K562 (cell line): Measurements from ENCODE around the gene GHITM. TPM values are rescaled to one million over a fixed set of nuclear protein-coding genes. Genes with fewer than 3 reads are reported as not detected.

Experiments used
- CHD4 ChIP-seq: fragments of 200-600 bp; sonication (generic); IDR thresholded peaks from 3 replicates; pipeline ENCODE4 v1.6.1; 2012; ENCODE audit warnings: low read depth, mild to moderate bottlenecking, mixed read lengths, low read length, inconsistent platforms; ENCODE audit not compliant: insufficient read depth, insufficient replicate concordance, poor library complexity, severe bottlenecking
- ELF1 ChIP-seq: fragments of 200-800 bp; sonication (Bioruptor generic); IDR thresholded peaks from 2 replicates; pipeline ENCODE4 v1.6.1; 2016; ENCODE audit warnings: missing genetic modification characterization, missing compliant biosample characterization
- KLF6 ChIP-seq: fragments of 250-450 bp; sonication (Bioruptor Pico); IDR thresholded peaks from 2 replicates; pipeline ENCODE4 v1.4.0; 2020; ENCODE audit warnings: mild to moderate bottlenecking, moderate library complexity, borderline replicate concordance
- NCOA2 ChIP-seq, 2 experiments: fragments of 450-650 bp; IDR thresholded peaks; 2 replicates each; pipeline ENCODE4 v1.6.1; 2018; ENCODE audit warnings: mild to moderate bottlenecking in 2 of 2, moderate library complexity in 1 of 2; ENCODE audit not compliant: partially characterized antibody in 2 of 2
- NCOA6 ChIP-seq: fragments of 450-650 bp; IDR thresholded peaks from 2 replicates; pipeline ENCODE4 v1.6.1; 2017; ENCODE audit warnings: mild to moderate bottlenecking
- PHB2 ChIP-seq: fragments of 450-650 bp; IDR thresholded peaks from 2 replicates; pipeline ENCODE4 v1.6.1; 2017; ENCODE audit warnings: low read depth
- POLR2A ChIP-seq: fragments of 450-650 bp; conservative IDR thresholded peaks from 2 replicates; pipeline ENCODE4 v1.6.1; 2016
- POLR2AphosphoS5 ChIP-seq: IDR thresholded peaks from 2 replicates; pipeline ENCODE4 v1.6.1; 2011; ENCODE audit warnings: mild to moderate bottlenecking, low read depth, low read length, moderate library complexity; ENCODE audit not compliant: control insufficient read depth, insufficient read depth
- TAF9B ChIP-seq: fragments of 450-650 bp; IDR thresholded peaks from 2 replicates; pipeline ENCODE4 v1.6.1; 2018; ENCODE audit warnings: mild to moderate bottlenecking; ENCODE audit not compliant: partially characterized antibody
- ZNF395 ChIP-seq: fragments of 200-800 bp; sonication (Bioruptor generic); IDR thresholded peaks from 2 replicates; pipeline ENCODE4 v1.6.1; 2017; ENCODE audit warnings: missing genetic modification characterization, missing compliant biosample characterization
- polyA plus RNA-seq, 8 experiments: library from polyadenylated mRNA; depleted of rRNA in 4 of 8; stranded (reverse) in 5 of 8; unstranded in 3 of 8; fragments of >200 nt; fragmentation: Nextera tagmentation in 2 of 8; fragmentation: Illumina TruSeq in 1 of 8; extraction: Ambion mirVana in 2 of 8; extraction: Trizol in 1 of 8; gene quantifications; 2 replicates each; pipeline versions ENCODE4 v1.2.1 to v1.2.3, GENCODE V29; 2011 to 2014; ENCODE audit warnings: inconsistent platforms in 1 of 8, missing spikeins in 1 of 8
- total RNA-seq, 7 experiments: library from RNA; depleted of rRNA in 6 of 7; stranded (reverse); fragments of >200 nt in 6 of 7; fragmentation: Illumina TruSeq in 2 of 7; extraction: Trizol in 2 of 7; gene quantifications; 2 replicates each; pipeline versions ENCODE4 v1.2.1 to v1.2.3, GENCODE V29; 2011 to 2021; ENCODE audit warnings: low replicate concordance in 1 of 7
- TF ChIP-seq, protein P1 (sequence below): fragments of 200-600 bp; sonication (generic); IDR thresholded peaks from one replicate; pipeline ENCODE4 v1.6.1; 2012; ENCODE audit warnings: mild to moderate bottlenecking, low read depth, low read length, inconsistent platforms
- TF ChIP-seq, protein P2 (sequence below): fragments of 450-650 bp; formaldehyde crosslinking; conservative IDR thresholded peaks from 2 replicates; pipeline ENCODE4 v1.4.0; 2022; ENCODE audit warnings: mild to moderate bottlenecking, missing genetic modification characterization
- TF ChIP-seq, protein P3 (sequence below): fragments of 450-650 bp; IDR thresholded peaks from 2 replicates; pipeline ENCODE4 v1.6.1; 2016; ENCODE audit warnings: missing biosample characterization, missing genetic modification characterization

GHITM gene
- total and polyA plus RNA-seq, 9 of the 15 experiments (the other 6 are each of a cell fraction or from before 2014, with no cell fraction given), result 322 to 1,258 (median 386) TPM

GRCh38 chr10:84178160-84178609 lies 38.9 kb downstream of the GHITM start (continued):
- TF ChIP-seq, protein P1, sequence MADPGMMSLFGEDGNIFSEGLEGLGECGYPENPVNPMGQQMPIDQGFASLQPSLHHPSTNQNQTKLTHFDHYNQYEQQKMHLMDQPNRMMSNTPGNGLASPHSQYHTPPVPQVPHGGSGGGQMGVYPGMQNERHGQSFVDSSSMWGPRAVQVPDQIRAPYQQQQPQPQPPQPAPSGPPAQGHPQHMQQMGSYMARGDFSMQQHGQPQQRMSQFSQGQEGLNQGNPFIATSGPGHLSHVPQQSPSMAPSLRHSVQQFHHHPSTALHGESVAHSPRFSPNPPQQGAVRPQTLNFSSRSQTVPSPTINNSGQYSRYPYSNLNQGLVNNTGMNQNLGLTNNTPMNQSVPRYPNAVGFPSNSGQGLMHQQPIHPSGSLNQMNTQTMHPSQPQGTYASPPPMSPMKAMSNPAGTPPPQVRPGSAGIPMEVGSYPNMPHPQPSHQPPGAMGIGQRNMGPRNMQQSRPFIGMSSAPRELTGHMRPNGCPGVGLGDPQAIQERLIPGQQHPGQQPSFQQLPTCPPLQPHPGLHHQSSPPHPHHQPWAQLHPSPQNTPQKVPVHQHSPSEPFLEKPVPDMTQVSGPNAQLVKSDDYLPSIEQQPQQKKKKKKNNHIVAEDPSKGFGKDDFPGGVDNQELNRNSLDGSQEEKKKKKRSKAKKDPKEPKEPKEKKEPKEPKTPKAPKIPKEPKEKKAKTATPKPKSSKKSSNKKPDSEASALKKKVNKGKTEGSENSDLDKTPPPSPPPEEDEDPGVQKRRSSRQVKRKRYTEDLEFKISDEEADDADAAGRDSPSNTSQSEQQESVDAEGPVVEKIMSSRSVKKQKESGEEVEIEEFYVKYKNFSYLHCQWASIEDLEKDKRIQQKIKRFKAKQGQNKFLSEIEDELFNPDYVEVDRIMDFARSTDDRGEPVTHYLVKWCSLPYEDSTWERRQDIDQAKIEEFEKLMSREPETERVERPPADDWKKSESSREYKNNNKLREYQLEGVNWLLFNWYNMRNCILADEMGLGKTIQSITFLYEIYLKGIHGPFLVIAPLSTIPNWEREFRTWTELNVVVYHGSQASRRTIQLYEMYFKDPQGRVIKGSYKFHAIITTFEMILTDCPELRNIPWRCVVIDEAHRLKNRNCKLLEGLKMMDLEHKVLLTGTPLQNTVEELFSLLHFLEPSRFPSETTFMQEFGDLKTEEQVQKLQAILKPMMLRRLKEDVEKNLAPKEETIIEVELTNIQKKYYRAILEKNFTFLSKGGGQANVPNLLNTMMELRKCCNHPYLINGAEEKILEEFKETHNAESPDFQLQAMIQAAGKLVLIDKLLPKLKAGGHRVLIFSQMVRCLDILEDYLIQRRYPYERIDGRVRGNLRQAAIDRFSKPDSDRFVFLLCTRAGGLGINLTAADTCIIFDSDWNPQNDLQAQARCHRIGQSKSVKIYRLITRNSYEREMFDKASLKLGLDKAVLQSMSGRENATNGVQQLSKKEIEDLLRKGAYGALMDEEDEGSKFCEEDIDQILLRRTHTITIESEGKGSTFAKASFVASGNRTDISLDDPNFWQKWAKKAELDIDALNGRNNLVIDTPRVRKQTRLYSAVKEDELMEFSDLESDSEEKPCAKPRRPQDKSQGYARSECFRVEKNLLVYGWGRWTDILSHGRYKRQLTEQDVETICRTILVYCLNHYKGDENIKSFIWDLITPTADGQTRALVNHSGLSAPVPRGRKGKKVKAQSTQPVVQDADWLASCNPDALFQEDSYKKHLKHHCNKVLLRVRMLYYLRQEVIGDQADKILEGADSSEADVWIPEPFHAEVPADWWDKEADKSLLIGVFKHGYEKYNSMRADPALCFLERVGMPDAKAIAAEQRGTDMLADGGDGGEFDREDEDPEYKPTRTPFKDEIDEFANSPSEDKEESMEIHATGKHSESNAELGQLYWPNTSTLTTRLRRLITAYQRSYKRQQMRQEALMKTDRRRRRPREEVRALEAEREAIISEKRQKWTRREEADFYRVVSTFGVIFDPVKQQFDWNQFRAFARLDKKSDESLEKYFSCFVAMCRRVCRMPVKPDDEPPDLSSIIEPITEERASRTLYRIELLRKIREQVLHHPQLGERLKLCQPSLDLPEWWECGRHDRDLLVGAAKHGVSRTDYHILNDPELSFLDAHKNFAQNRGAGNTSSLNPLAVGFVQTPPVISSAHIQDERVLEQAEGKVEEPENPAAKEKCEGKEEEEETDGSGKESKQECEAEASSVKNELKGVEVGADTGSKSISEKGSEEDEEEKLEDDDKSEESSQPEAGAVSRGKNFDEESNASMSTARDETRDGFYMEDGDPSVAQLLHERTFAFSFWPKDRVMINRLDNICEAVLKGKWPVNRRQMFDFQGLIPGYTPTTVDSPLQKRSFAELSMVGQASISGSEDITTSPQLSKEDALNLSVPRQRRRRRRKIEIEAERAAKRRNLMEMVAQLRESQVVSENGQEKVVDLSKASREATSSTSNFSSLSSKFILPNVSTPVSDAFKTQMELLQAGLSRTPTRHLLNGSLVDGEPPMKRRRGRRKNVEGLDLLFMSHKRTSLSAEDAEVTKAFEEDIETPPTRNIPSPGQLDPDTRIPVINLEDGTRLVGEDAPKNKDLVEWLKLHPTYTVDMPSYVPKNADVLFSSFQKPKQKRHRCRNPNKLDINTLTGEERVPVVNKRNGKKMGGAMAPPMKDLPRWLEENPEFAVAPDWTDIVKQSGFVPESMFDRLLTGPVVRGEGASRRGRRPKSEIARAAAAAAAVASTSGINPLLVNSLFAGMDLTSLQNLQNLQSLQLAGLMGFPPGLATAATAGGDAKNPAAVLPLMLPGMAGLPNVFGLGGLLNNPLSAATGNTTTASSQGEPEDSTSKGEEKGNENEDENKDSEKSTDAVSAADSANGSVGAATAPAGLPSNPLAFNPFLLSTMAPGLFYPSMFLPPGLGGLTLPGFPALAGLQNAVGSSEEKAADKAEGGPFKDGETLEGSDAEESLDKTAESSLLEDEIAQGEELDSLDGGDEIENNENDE, result no peak
- TF ChIP-seq NCOA6 (no peak), ELF1 (tag) (no peak), POLR2A (no peak), CHD4 (peak; percentile 12), POLR2AphosphoS5 (no peak), NCOA2 (IDR thresholded peaks at IDR 0.05; ENCODE audit: partially characterized antibody in 2 of 2) (no peak), TAF9B (no peak), KLF6 (CRISPR knock-in tag) (no peak), ZNF395 (CRISPR knock-in tag) (no peak), PHB2 (peak; percentile 52; the same call in 1 of the 2 replicates)
- TF ChIP-seq, protein P2, sequence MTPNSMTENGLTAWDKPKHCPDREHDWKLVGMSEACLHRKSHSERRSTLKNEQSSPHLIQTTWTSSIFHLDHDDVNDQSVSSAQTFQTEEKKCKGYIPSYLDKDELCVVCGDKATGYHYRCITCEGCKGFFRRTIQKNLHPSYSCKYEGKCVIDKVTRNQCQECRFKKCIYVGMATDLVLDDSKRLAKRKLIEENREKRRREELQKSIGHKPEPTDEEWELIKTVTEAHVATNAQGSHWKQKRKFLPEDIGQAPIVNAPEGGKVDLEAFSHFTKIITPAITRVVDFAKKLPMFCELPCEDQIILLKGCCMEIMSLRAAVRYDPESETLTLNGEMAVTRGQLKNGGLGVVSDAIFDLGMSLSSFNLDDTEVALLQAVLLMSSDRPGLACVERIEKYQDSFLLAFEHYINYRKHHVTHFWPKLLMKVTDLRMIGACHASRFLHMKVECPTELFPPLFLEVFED, result no peak
- TF ChIP-seq, protein P3, sequence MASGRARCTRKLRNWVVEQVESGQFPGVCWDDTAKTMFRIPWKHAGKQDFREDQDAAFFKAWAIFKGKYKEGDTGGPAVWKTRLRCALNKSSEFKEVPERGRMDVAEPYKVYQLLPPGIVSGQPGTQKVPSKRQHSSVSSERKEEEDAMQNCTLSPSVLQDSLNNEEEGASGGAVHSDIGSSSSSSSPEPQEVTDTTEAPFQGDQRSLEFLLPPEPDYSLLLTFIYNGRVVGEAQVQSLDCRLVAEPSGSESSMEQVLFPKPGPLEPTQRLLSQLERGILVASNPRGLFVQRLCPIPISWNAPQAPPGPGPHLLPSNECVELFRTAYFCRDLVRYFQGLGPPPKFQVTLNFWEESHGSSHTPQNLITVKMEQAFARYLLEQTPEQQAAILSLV, result no peak
